Measurements from ENCODE around the gene VWA3A.
"Not testable (repeated sequence)": the region's sequence is repeated elsewhere in the genome, so short reads cannot be mapped to it uniquely, and the experiment has no call there.

Gene VWA3A

DNA sequence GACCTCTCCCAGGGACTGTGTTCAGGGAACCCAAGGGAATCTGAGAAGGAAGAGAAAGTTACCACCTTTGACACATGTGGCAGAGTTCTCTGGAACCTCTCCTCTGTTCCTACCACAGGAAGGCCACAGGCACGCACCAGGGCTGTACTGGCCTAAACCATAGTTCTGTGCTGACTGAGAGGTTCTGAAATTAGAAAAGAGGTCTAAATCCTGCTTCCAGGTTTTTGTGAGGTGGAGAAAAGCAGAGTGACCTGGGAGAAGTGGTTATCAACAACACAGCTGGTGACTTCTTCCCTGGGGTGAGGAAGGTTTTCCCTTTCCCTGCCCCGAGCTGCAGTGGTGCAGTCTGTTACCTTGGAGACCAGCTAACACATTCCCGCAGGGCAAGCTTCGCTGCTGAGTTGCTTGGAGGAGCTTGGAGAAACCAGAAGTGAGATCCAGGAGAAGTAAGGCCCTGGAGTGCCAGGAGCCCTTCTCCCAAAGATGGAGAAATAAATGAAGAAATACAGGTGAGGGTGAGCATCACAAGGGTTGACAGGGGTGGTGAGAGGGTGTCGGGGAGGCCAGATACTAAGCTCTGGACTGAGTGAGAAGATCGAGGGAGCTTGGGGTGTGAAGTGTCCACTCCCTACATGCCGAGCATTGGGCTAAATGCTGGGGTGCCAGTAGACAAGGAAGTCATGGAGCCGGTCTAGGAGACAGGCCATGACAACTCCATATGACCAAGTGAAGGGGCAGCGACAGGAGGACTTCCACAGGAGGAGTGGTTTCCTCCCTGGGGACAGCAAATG, at the start of gene VWA3A:
Gene VWA3A (plus strand): TSS at position 399 of the 791 bp plus-strand sequence. CDS start 97 bp downstream, at position 496.
- DNase-seq: no peak

DNA sequence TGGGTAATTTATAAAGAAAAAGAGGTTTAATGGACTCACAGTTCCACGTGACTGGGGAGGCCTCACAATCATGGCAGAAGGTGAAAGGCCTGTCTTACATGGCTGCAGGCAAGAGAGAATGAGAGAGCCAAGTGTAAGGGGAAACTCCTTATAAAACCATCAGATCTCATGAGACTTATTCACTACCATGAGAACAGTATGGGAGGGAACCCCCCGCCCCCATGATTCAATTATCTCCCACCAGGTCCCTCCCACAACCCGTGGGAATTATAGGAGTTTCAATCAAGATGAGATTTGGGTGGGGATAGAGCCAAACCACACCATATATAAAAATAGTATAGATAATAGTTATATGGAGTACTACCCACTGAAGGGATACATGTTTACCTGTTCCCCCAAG, 48.5 kb upstream of the VWA3A start:
- DNase-seq: not testable (repeated sequence)

- DNase-seq: not testable (repeated sequence)
These were observed 46.5 kb upstream of the VWA3A start for GRCh38 chr16:22045888-22046287.

DNA sequence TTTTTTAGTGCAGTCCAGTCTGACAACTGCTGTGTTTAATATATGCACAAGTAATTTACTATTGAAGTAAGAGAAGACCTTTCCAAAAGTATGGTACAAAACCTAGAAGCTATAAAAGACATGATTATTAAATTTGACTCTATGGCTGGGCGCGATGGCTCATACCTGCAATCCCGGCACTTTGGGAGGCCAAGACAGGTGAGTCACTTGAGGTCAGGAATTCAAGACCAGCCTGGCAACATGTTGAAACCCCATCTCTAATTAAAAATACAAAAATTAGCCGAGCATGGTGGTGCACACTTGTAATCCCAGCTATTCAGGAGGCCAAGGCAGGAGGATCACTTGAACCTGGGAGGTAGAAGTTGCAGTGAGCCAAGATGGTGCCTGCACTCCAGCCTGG, 41.4 kb upstream of the VWA3A start:
- DNase-seq: no peak

DNA sequence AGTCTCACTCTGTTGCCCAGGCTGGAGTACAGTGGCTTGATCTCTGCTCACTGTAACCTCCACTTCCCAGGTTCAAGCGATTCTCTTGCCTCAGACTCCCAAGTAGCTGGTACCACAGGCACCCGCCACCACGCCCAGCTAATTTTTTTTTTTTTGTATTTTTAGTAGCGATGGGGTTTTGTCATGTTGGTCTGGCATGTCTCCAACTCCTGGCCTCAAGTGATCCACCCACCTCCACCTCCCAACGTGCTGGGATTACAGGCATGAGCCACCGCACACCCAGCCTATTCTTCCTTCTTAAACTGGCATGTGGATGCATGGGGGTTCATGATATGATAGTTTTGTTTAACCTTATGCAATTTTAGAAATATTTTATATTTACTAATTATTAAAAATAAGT, 39.4 kb upstream of the VWA3A start:
- no peak for DNase-seq

DNA sequence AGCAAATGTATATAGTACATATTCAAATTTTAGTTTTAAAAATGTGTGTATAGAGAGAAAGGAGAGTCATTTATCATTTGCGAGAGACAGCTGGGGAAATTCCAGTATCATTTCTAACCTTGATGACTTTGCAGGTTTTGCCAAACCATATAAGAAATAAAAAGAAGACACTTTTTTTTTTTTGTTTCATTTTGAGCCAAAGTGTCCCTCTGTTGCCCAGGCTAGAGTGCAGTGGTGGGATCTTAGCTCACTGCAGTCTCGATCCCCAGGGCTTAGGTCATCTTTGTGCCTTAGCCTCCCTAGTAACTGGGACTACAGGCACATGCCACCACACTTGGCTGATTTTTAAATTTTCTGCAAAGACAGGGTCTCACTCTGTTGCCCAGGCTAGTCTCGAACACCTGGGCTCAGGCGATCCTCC, 38.4 kb upstream of the VWA3A start:
- no peak for DNase-seq

DNA sequence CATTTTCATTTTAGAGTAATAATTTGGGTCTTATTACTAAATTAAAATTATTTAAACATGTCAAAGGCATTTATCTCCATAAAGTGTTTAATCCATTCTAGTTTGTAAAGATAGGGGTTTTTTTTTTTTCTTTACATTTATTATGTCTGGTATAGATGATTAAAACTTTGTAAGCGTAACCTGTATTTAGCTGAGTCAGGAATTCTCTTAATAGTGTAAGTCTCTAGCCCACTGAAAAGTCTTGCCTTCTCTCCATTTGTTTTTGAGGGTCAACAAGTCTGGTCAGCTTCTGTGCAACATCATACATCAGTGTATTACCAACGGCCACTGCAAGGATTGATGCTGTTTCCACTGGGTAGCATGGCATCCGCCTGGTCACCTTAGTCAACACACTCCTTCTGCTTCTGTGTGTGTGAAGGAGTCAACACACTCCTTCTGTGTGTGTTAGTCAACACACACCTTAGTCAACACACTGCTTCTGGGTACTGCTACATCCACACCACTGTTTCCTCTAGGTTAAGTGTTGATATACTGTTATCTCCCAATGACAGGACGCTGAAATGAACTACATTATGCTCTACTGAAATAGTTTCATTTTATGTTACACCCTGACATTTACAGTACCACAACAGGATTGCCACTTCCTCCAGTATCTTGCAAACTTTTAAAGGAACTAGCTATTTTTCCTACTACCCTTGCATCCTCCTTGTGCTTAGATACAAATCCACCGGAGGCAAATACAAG, 37.3 kb upstream of the VWA3A start:
- DNase-seq: peak; percentile 2

DNA sequence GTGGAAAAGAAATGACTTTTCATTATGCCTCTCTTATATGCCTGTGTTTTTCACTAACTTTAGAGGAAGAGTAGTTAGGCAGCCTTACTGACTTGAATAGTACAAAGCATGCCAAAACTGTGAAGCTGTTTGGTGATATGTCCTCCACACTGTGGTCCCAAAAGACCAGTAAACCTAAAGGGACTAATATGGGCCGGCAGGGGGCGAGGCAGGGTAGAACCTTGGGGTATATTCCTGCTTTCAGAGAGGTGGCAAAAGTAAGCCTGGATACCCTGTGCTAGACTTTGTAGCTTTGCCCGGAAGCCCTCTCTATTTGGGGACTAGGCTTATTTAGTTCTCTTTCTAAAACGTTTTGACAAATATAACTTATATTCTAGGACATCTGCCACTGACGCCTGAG, 36.5 kb upstream of the VWA3A start:
- no peak for DNase-seq

DNA sequence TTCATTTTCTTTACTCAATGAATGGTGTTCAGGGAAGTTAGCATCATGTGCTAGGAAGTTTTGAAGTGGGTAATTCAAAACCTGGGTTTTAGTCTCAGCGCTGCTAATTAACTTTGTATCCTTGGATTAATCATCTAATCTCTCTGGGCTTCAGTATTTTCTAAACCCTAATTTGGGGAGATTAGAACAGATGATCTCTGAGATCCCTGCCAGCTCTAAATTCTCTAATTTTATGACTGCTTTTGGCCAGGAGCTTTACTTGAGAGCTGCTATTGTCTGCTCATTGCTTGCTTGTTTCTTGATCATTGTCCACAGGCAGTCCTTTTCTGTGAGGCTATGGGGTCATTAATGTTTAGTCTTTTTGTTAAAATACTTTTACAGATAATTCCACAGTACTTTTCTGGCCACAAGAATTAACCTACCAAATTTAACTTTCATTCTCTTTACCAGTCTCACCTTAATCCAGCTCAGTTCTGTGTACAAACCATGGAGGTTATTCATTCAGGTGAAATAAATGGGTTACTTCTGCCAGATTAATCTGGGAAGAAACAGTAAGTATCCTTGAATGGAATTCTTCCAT, 28.4 kb upstream of the VWA3A start:
- no peak for DNase-seq

DNA sequence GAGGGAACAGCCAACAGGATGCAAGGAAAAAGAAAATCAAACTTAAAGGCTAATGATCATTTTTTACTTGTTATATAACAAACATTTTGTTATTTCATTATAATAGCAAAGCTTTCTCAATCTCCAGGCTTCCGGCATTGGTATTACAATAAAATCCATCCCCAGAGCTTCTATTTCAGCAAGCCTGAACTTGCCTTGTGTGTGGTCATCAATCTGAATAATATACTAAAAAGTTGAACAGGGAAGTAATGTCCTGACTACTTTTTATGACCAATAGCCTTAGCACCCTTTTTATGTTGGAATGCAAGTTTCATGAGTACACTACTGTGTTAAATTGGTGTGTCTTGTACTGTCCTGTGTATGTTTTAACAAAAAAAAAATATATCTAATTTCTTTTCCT, 27.1 kb upstream of the VWA3A start:
- no peak for DNase-seq

- DNase-seq: no peak
These were observed 21.7 kb upstream of the VWA3A start for GRCh38 chr16:22070361-22071330.

DNA sequence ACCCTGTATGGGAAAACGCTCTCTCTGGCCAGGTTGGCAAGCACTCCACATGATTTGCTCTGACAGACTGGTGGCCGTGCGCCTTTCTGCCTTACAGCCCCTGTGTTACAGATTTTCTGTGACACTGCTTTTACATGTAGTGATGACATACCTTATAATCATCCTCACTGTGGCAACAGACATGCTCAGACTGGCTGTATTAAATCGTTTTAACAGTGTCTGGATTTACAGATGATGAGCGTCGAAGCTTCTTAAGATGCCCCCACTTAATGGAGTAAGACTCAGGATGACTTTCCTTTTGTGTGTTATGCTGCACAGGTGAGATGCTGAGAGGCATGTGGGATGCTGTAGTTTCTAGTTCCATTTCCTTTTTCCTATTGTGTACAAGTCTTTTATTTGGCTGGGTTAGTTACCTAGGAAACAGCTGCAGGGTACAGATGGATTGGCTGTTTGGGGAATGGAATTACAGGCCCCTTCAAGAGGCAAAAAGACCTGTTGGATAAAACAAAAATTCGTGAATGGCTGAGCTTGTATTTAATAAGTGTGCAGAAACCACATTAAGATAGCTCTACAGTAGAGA, 20.9 kb upstream of the VWA3A start:
- no peak for DNase-seq

DNA sequence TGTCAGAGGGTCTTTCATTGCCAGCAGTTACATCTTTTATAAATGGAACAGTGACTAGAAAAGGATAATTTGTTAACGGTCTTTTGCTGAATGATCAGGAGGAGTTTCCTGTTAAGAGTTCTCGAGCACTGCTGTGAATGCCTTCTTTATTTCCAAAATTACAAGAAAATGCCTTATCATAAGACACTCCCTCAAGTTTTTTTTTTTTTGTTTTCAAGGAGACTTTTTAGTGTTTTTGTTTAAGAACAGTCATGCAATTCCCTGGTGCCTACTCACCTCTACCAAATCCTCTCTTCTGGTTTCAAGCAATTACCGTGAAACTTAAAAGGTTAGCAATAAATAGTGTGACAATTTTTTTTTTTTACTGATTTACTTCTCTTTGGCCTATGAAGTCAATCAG, 19.0 kb upstream of the VWA3A start:
- no peak for DNase-seq

GRCh38 chr16:22075043-22075757, 17.1 kb upstream of the VWA3A start:
- DNase-seq: no peak

DNA sequence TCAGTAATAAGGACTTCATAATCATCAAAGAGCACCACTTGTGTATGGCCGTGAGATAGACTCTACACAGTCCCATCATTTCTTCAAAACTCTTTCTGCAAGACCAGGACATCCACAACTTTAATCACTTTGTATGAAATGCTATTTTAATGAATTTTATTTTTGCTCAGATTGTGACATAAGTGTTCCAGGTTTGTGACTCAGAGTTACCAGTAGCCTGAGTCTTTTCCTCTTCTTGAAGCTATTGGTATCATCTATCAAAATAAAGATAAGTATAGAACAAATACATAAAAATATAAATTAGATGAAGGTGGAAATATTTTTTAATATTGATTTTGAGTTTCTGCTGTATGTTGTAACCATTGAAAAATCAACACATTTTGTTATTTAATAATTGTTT, 16.6 kb upstream of the VWA3A start:
- no peak for DNase-seq

- DNase-seq: peak; percentile 76
These were observed 14.5 kb upstream of the VWA3A start for GRCh38 chr16:22077700-22078313.

- DNase-seq: no peak
These were observed 13.7 kb upstream of the VWA3A start for GRCh38 chr16:22078656-22079055.

- DNase-seq: no peak
These were observed 11.3 kb upstream of the VWA3A start for GRCh38 chr16:22081050-22081449.

GRCh38 chr16:22086440-22086839, 5.9 kb upstream of the VWA3A start:
- DNase-seq: no peak

- no peak for DNase-seq
These were observed 3.7 kb upstream of the VWA3A start for GRCh38 chr16:22088642-22089041.

- no peak for DNase-seq
These were observed 2.4 kb upstream of the VWA3A start for GRCh38 chr16:22089910-22090309.
